Prostate gland (tissue), 2 donors: ENCODE results near the gene TMA7B. TPM values are rescaled to one million over a fixed set of nuclear protein-coding genes. Genes with fewer than 3 reads are reported as not detected.
"Not testable (repeated sequence)": the region's sequence is repeated elsewhere in the genome, so short reads cannot be mapped to it uniquely, and the experiment has no call there.

Experiments used
- DNase-seq: peaks from one replicate; pipeline ENCODE4 v3.0.0-alpha.2; 2019; ENCODE audit warnings: low spot score
- H3K27ac ChIP-seq, 2 donors: fragments of 200-600 bp; sonication (generic); 2 replicates each; pipeline ENCODE4 v1.5.1; 2017 to 2019
- H3K27me3 ChIP-seq: fragments of 200-600 bp; sonication (generic); replicated peaks from 2 replicates; pipeline ENCODE4 v1.5.1; 2019; ENCODE audit not compliant: insufficient read depth
- H3K36me3 ChIP-seq, 2 donors: fragments of 200-600 bp; sonication (generic); 1 replicate in 1 of 2; 2 replicates in 1 of 2; pipeline versions ENCODE4 v1.5.1 to v1.8.1; 2017 to 2019
- H3K4me1 ChIP-seq: fragments of 200-600 bp; sonication (generic); replicated peaks from 2 replicates; pipeline ENCODE4 v1.5.1; 2019
- H3K4me3 ChIP-seq, 2 donors: fragments of 200-600 bp; sonication (generic); 2 replicates each; pipeline ENCODE4 v1.5.1; 2017 to 2019
- H3K9me3 ChIP-seq: fragments of 200-600 bp; sonication (generic); 2 replicates; pipeline ENCODE4 v1.5.1; 2017
- CTCF ChIP-seq, 4 experiments: fragments of 200-600 bp in 2 of 4; fragments of 450-650 bp in 2 of 4; sonication (generic) in 2 of 4; IDR thresholded peaks; 1 replicate in 3 of 4; 2 replicates in 1 of 4; pipeline ENCODE4 v1.5.1; 2016 to 2019; ENCODE audit warnings: antibody characterized with exemption in 4 of 4, mild to moderate bottlenecking in 2 of 4, moderate library complexity in 2 of 4
- POLR2A ChIP-seq: fragments of 450-650 bp; IDR thresholded peaks from one replicate; pipeline ENCODE4 v1.6.1; 2016; ENCODE audit warnings: antibody characterized with exemption, mild to moderate bottlenecking
- POLR2AphosphoS5 ChIP-seq: sonication (generic); formaldehyde crosslinking; IDR thresholded peaks from one replicate; pipeline ENCODE4 v1.6.1; 2017; ENCODE audit warnings: antibody characterized with exemption
- WGBS: methylation state at CpG from one replicate; pipeline ENCODE4 v1.1.5; 2018; 5-methylcytosine and 5-hydroxymethylcytosine counted together
- intact Hi-C: fragments of 100-400 bp; cut with DNase I; formaldehyde crosslinking; loops from one replicate; pipeline ENCODE4 v1.14.2; 2022
- total RNA-seq, 2 donors: library from RNA; depleted of rRNA; stranded (reverse); fragments of >200 nt; gene quantifications; one replicate each; pipeline ENCODE4 v1.1.0, GENCODE V29; 2016

The TMA7B gene
- total RNA-seq, 2 donors from 2014 or later, result not detected

GRCh38 chr22:39991159-39991860 lies 31.1 kb downstream of the TMA7B start:
- Histone ChIP-seq H3K9me3 (no peaks in the 10 kb centered on the region), H3K27ac (no peak overlapping the region), H3K4me1 (no peaks in the 10 kb centered on the region), H3K4me3 (no peak overlapping the region), H3K27me3 (no peaks in the 10 kb centered on the region), H3K36me3 (no peaks in the 10 kb centered on the region)
- intact Hi-C loops, result no loop called here
- 89% methylated on average over 9 of the region's 9 CpGs for WGBS
- no peak for DNase-seq
- no peak for TF ChIP-seq CTCF (IDR thresholded peaks at IDR 0.05)
- TF ChIP-seq POLR2A, result no peak
- TF ChIP-seq POLR2AphosphoS5, result no peak

GRCh38 chr22:39992088-39992826 lies 32.1 kb downstream of the TMA7B start:
- 88% methylated on average over 5 of the region's 5 CpGs for WGBS
- DNase-seq, result no peak
- H3K4me1 ChIP-seq, result peaks cover 5% of the 10 kb centered on the region

GRCh38 chr22:39992894-39993293 lies 32.7 kb downstream of the TMA7B start:
- H3K9me3 ChIP-seq, H3K4me3 ChIP-seq, H3K27ac ChIP-seq, H3K36me3 ChIP-seq, H3K27me3 ChIP-seq, intact Hi-C loops, DNase-seq: not testable (repeated sequence)
- WGBS, result 95% methylated on average over 7 of the region's 7 CpGs
- H3K4me1 ChIP-seq, result peaks cover 11% of the 10 kb centered on the region

More at GRCh38 chr22:39992088-39992826, 32.1 kb downstream of the TMA7B start:
- H3K27me3 ChIP-seq, result no peaks in the 10 kb centered on the region
- no peaks in the 10 kb centered on the region for H3K36me3 ChIP-seq
- no peak overlapping the region for H3K27ac ChIP-seq
- intact Hi-C loops, result no loop called here
- no peak for TF ChIP-seq POLR2A
- TF ChIP-seq CTCF (IDR thresholded peaks at IDR 0.05), result no peak
- H3K4me3 ChIP-seq, result no peak overlapping the region
- H3K9me3 ChIP-seq, result no peaks in the 10 kb centered on the region

GRCh38 chr22:39994041-39994565 lies 33.9 kb downstream of the TMA7B start:
- intact Hi-C loops, result no loop called here
- Histone ChIP-seq H3K4me1 (peaks cover 11% of the 10 kb centered on the region), H3K4me3 (peak overlapping the region in 1 of 2 donors; percentile 44), H3K36me3 (no peaks in the 10 kb centered on the region), H3K27me3 (no peaks in the 10 kb centered on the region), H3K9me3 (no peaks in the 10 kb centered on the region), H3K27ac (peak overlapping the region in 1 of 2 donors; percentile 82)
- 44% methylated on average over 20 of the region's 20 CpGs for WGBS
- no peak for DNase-seq
- no peak for TF ChIP-seq POLR2A
- TF ChIP-seq POLR2AphosphoS5, result no peak
- no peak for TF ChIP-seq CTCF (IDR thresholded peaks at IDR 0.05)

- Histone ChIP-seq H3K9me3 (no peaks in the 10 kb centered on the region), H3K4me3 (peak within 1 kb of the TSS; percentile 44 to 56), H3K36me3 (no peaks in the 10 kb centered on the region), H3K4me1 (peaks cover 11% of the 10 kb centered on the region), H3K27ac (peak within 1 kb of the TSS; percentile 82 to 90), H3K27me3 (no peaks in the 10 kb centered on the region)
- intact Hi-C loops, result no loop called here
- TF ChIP-seq POLR2AphosphoS5 (no peak), POLR2A (peak; percentile 74), CTCF (IDR thresholded peaks at IDR 0.05) (no peak)
- WGBS, result 13% methylated on average over 57 of the region's 115 CpGs
- peak; percentile 68 for DNase-seq
These were observed 34.6 kb downstream of the TMA7B start, which contains the start of gene FAM83F for GRCh38 chr22:39994566-39995392. FAM83F (plus strand) TSS chr22:39994954; CDS start chr22:39995043, 89 bp downstream.
